Measurements from ENCODE around the gene CXCL12.

Gene CXCL12

GRCh38 chr10:44347609-44348400, 37.1 kb downstream of the CXCL12 start:
- ATAC-seq (no peak), DNase-seq (no peak)
- H3K27ac Mint-ChIP-seq: no peak overlapping the region
- no peaks in the 10 kb centered on the region for H3K36me3 Mint-ChIP-seq (ENCODE audit: low read depth)
- no peaks in the 10 kb centered on the region for H3K9me3 Mint-ChIP-seq
- no peaks in the 10 kb centered on the region for H3K4me1 Mint-ChIP-seq
- H3K4me3 Mint-ChIP-seq: no peak overlapping the region
- H3K27me3 Mint-ChIP-seq: peaks cover 3% of the 10 kb centered on the region

- Mint-ChIP-seq H3K4me1 (no peaks in the 10 kb centered on the region), H3K27ac (no peak overlapping the region), H3K4me3 (no peak overlapping the region), H3K27me3 (peaks cover 3% of the 10 kb centered on the region), H3K9me3 (no peaks in the 10 kb centered on the region), H3K36me3 (ENCODE audit: low read depth) (no peaks in the 10 kb centered on the region)
- ATAC-seq: no peak
- no peak for DNase-seq
Measured at GRCh38 chr10:44344727-44345126, 40.2 kb downstream of the CXCL12 start.

GRCh38 chr10:44343843-44344242, 41.1 kb downstream of the CXCL12 start:
- H3K27ac Mint-ChIP-seq: no peak overlapping the region
- H3K4me1 Mint-ChIP-seq: no peaks in the 10 kb centered on the region
- H3K4me3 Mint-ChIP-seq: no peak overlapping the region
- H3K36me3 Mint-ChIP-seq (ENCODE audit: low read depth): no peaks in the 10 kb centered on the region
- ATAC-seq: no peak
- H3K9me3 Mint-ChIP-seq: no peaks in the 10 kb centered on the region
- no peak for DNase-seq
- peaks cover 3% of the 10 kb centered on the region for H3K27me3 Mint-ChIP-seq

- DNase-seq (no peak), ATAC-seq (no peak)
- Mint-ChIP-seq H3K36me3 (ENCODE audit: low read depth) (no peaks in the 10 kb centered on the region), H3K27me3 (peaks cover 3% of the 10 kb centered on the region), H3K9me3 (no peaks in the 10 kb centered on the region), H3K4me1 (no peaks in the 10 kb centered on the region), H3K4me3 (no peak overlapping the region), H3K27ac (no peak overlapping the region)
Measured at GRCh38 chr10:44341886-44342285, 43.0 kb downstream of the CXCL12 start.

- ATAC-seq: no peak
- no peaks in the 10 kb centered on the region for H3K36me3 Mint-ChIP-seq (ENCODE audit: low read depth)
- H3K4me3 Mint-ChIP-seq: no peak overlapping the region
- H3K27me3 Mint-ChIP-seq: peaks cover 3% of the 10 kb centered on the region
- no peaks in the 10 kb centered on the region for H3K9me3 Mint-ChIP-seq
- H3K4me1 Mint-ChIP-seq: no peaks in the 10 kb centered on the region
- no peak for DNase-seq
- H3K27ac Mint-ChIP-seq: no peak overlapping the region
Measured at GRCh38 chr10:44340557-44340956, 44.3 kb downstream of the CXCL12 start.

- H3K4me1 Mint-ChIP-seq: no peaks in the 10 kb centered on the region
- no peak overlapping the region for H3K27ac Mint-ChIP-seq
- no peak overlapping the region for H3K4me3 Mint-ChIP-seq
- H3K27me3 Mint-ChIP-seq: peaks cover 1% of the 10 kb centered on the region
- H3K36me3 Mint-ChIP-seq (ENCODE audit: low read depth): no peaks in the 10 kb centered on the region
- DNase-seq (no peak), ATAC-seq (no peak)
- H3K9me3 Mint-ChIP-seq: no peaks in the 10 kb centered on the region
Measured at GRCh38 chr10:44339218-44339617, 45.7 kb downstream of the CXCL12 start.

GRCh38 chr10:44337081-44337480, 47.8 kb downstream of the CXCL12 start:
- ATAC-seq (no peak), DNase-seq (no peak)
- Mint-ChIP-seq H3K4me1 (no peaks in the 10 kb centered on the region), H3K4me3 (no peak overlapping the region), H3K9me3 (no peaks in the 10 kb centered on the region), H3K27me3 (no peaks in the 10 kb centered on the region), H3K36me3 (ENCODE audit: low read depth) (no peaks in the 10 kb centered on the region), H3K27ac (no peak overlapping the region)

GRCh38 chr10:44335330-44336021, 49.4 kb downstream of the CXCL12 start:
- no peak overlapping the region for H3K27ac Mint-ChIP-seq
- peaks cover under 1% of the 10 kb centered on the region for H3K27me3 Mint-ChIP-seq
- DNase-seq: no peak
- H3K36me3 Mint-ChIP-seq (ENCODE audit: low read depth): no peaks in the 10 kb centered on the region
- no peak for ATAC-seq
- H3K4me3 Mint-ChIP-seq: no peak overlapping the region
- H3K4me1 Mint-ChIP-seq: no peaks in the 10 kb centered on the region
- H3K9me3 Mint-ChIP-seq: no peaks in the 10 kb centered on the region

- Mint-ChIP-seq H3K27me3 (peaks cover 2% of the 10 kb centered on the region), H3K9me3 (no peaks in the 10 kb centered on the region), H3K27ac (no peak overlapping the region), H3K4me3 (no peak overlapping the region), H3K4me1 (no peaks in the 10 kb centered on the region), H3K36me3 (ENCODE audit: low read depth) (no peaks in the 10 kb centered on the region)
- DNase-seq: no peak
- ATAC-seq: no peak
Measured at GRCh38 chr10:44334621-44335184, 50.2 kb downstream of the CXCL12 start.

- H3K27me3 Mint-ChIP-seq: peaks cover 2% of the 10 kb centered on the region
- no peak for ATAC-seq
- no peak for DNase-seq
- no peak overlapping the region for H3K27ac Mint-ChIP-seq
- H3K4me1 Mint-ChIP-seq: no peaks in the 10 kb centered on the region
- H3K36me3 Mint-ChIP-seq (ENCODE audit: low read depth): no peaks in the 10 kb centered on the region
- H3K9me3 Mint-ChIP-seq: no peaks in the 10 kb centered on the region
- H3K4me3 Mint-ChIP-seq: no peak overlapping the region
Measured at GRCh38 chr10:44334091-44334490, 50.8 kb downstream of the CXCL12 start.

GRCh38 chr10:44333511-44333910, 51.4 kb downstream of the CXCL12 start:
- DNase-seq (no peak), ATAC-seq (no peak)
- no peak overlapping the region for H3K27ac Mint-ChIP-seq
- no peaks in the 10 kb centered on the region for H3K9me3 Mint-ChIP-seq
- H3K27me3 Mint-ChIP-seq: peaks cover 2% of the 10 kb centered on the region
- H3K4me1 Mint-ChIP-seq: no peaks in the 10 kb centered on the region
- H3K36me3 Mint-ChIP-seq (ENCODE audit: low read depth): no peaks in the 10 kb centered on the region
- no peak overlapping the region for H3K4me3 Mint-ChIP-seq

GRCh38 chr10:44332465-44332864, 52.4 kb downstream of the CXCL12 start:
- ATAC-seq: no peak
- Mint-ChIP-seq H3K9me3 (no peaks in the 10 kb centered on the region), H3K27ac (no peak overlapping the region), H3K36me3 (ENCODE audit: low read depth) (no peaks in the 10 kb centered on the region), H3K4me1 (no peaks in the 10 kb centered on the region), H3K27me3 (peaks cover 2% of the 10 kb centered on the region), H3K4me3 (no peak overlapping the region)
- DNase-seq: no peak

- Mint-ChIP-seq H3K36me3 (ENCODE audit: low read depth) (no peaks in the 10 kb centered on the region), H3K4me3 (no peak overlapping the region), H3K9me3 (no peaks in the 10 kb centered on the region), H3K4me1 (no peaks in the 10 kb centered on the region), H3K27me3 (peaks cover 7% of the 10 kb centered on the region), H3K27ac (no peak overlapping the region)
- DNase-seq (no peak), ATAC-seq (no peak)
Measured at GRCh38 chr10:44330431-44330830, 54.5 kb downstream of the CXCL12 start.

GRCh38 chr10:44327461-44327860, 57.4 kb downstream of the CXCL12 start:
- H3K4me3 Mint-ChIP-seq: no peak overlapping the region
- no peak overlapping the region for H3K27ac Mint-ChIP-seq
- no peak for DNase-seq
- H3K36me3 Mint-ChIP-seq (ENCODE audit: low read depth): no peaks in the 10 kb centered on the region
- H3K9me3 Mint-ChIP-seq: no peaks in the 10 kb centered on the region
- ATAC-seq: no peak
- no peaks in the 10 kb centered on the region for H3K4me1 Mint-ChIP-seq
- H3K27me3 Mint-ChIP-seq: peaks cover 11% of the 10 kb centered on the region

Measured in activated naive CD8-positive, alpha-beta T cell treated with anti-CD3 and anti-CD28 coated beads, Interleukin-2, amount 50 U/mL, for 24 hours (primary cell).